PC-9 (cell line): ENCODE results near the gene COL15A1. TPM values are rescaled to one million over a fixed set of nuclear protein-coding genes. Genes with fewer than 3 reads are reported as not detected.
A peak's percentile ranks its signal among the peaks of the same experiment; 100 is the strongest.

Source experiments
- BruUV-seq: library from RNA; stranded (reverse); fragments of 400-500 nt; replicated peaks from 2 replicates; lab custom pipeline; 2021; lab: Mats Ljungman, UMichigan
- CTCF ChIA-PET: fragments of 300-600 bp; sonication (Branson Sonifier 250); formaldehyde crosslinking; loops from one replicate; lab custom pipeline; 2022; ENCODE audit warnings: antibody characterized with exemption; lab: Charles Lee
- POLR2A ChIA-PET: fragments of 300-600 bp; sonication (Branson Sonifier 250); formaldehyde crosslinking; loops from one replicate; lab custom pipeline; 2022; ENCODE audit warnings: antibody characterized with exemption; ENCODE audit not compliant: unreplicated experiment; lab: Charles Lee
- DNase-seq, 2 experiments: peaks; one replicate each; pipeline versions ENCODE4 v3.0.0 to v3.0.0-alpha.2; 2015 to 2022; ENCODE audit warnings: mixed read lengths in 1 of 2
- H2AFZ ChIP-seq: fragments of 200-600 bp; sonication (generic); 2 replicates; pipeline ENCODE4 v1.8.1; 2017; ENCODE audit warnings: antibody characterized with exemption
- H3F3A ChIP-seq: fragments of 200-600 bp; sonication (generic); 2 replicates; pipeline ENCODE4 v1.8.1; 2017; ENCODE audit warnings: antibody characterized with exemption, mild to moderate bottlenecking, low read depth; ENCODE audit not compliant: insufficient read depth
- H3K27ac ChIP-seq: fragments of 200-600 bp; sonication (generic); 2 replicates; pipeline ENCODE4 v1.6.1; 2016; ENCODE audit warnings: mixed run types
- H3K27me3 ChIP-seq: fragments of 200-600 bp; sonication (generic); 2 replicates; pipeline ENCODE4 v1.6.1; 2016; ENCODE audit warnings: low read depth, mixed run types; ENCODE audit not compliant: insufficient read depth
- H3K36me3 ChIP-seq: fragments of 200-600 bp; sonication (generic); 2 replicates; pipeline ENCODE4 v1.6.1; 2016; ENCODE audit warnings: low read depth, mixed run types
- H3K4me1 ChIP-seq: fragments of 200-600 bp; sonication (generic); replicated peaks from 2 replicates; pipeline ENCODE4 v1.6.1; 2016; ENCODE audit warnings: mixed run types; ENCODE audit not compliant: insufficient read depth
- H3K4me2 ChIP-seq: fragments of 200-600 bp; sonication (generic); 2 replicates; pipeline ENCODE4 v1.6.1; 2017; ENCODE audit warnings: mixed run types
- H3K4me3 ChIP-seq: fragments of 200-600 bp; sonication (generic); 2 replicates; pipeline ENCODE4 v1.6.1; 2016; ENCODE audit warnings: mixed run types
- H3K79me2 ChIP-seq: fragments of 200-600 bp; sonication (generic); 2 replicates; pipeline ENCODE4 v1.6.1; 2017; ENCODE audit warnings: low read depth, mixed run types
- H3K9me2 ChIP-seq: fragments of 200-600 bp; sonication (generic); 2 replicates; pipeline ENCODE4 v1.8.1; 2017; ENCODE audit warnings: mild to moderate bottlenecking; ENCODE audit not compliant: insufficient read depth
- H3K9me3 ChIP-seq: fragments of 200-600 bp; sonication (generic); 2 replicates; pipeline ENCODE4 v1.8.1; 2016; ENCODE audit warnings: low read depth; ENCODE audit not compliant: insufficient read depth
- H4K20me1 ChIP-seq: fragments of 200-600 bp; sonication (generic); 2 replicates; pipeline ENCODE4 v1.8.1; 2017; ENCODE audit not compliant: insufficient read depth
- EZH2 ChIP-seq: fragments of 200-600 bp; sonication (generic); IDR thresholded peaks from 2 replicates; pipeline ENCODE4 v1.8.0; 2017; ENCODE audit warnings: antibody characterized with exemption, low read depth
- intact Hi-C: fragments of 100-400 bp; cut with micrococcal nuclease; formaldehyde crosslinking; loops from one replicate; pipeline ENCODE4 v1.10.0; 2022; ENCODE audit not compliant: unreplicated experiment
- total RNA-seq: library from RNA; stranded (reverse); gene quantifications from 2 replicates; pipeline ENCODE4 v1.2.3, GENCODE V29; 2021
- TF ChIP-seq, protein P1 (sequence below): fragments of 200-600 bp; sonication (generic); conservative IDR thresholded peaks from 2 replicates; pipeline ENCODE4 v1.6.1; 2017; ENCODE audit warnings: mixed run types, antibody characterized with exemption, mild to moderate bottlenecking, moderate library complexity

COL15A1 gene
- total RNA-seq, 1 experiment from 2014 or later, result not detected

DNA sequence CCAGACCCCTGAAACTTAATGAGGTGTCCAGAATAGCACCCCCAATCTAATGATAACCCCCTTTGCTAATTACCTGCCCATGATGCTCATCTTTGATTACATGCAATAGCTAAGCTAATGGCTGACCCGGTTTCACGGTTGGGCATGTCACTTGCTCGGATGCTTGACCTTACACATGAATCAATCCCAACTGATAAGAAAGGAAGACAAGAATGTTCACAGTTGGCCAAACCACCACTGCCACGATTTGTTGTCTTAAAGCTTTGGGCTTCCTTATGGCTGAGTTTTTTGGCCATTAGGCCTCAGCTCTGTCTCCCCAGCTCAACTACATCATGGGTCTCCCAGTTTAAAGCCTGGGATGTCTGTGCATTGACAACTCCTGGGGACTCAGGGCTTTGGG is 108.1 kb downstream of the COL15A1 start:
- Histone ChIP-seq H3K9me3 (no peaks in the 10 kb centered on the region; the same call in 1 of the 2 replicates), H3K36me3 (no peaks in the 10 kb centered on the region), H3K4me1 (peaks cover 91% of the 10 kb centered on the region), H2AFZ (no peak overlapping the region), H3K4me2 (peak overlapping the region; percentile 37; the same call in 1 of the 2 replicates), H3K27ac (peak overlapping the region; percentile 86), H4K20me1 (no peaks in the 10 kb centered on the region), H3K4me3 (no peak overlapping the region), H3F3A (peaks cover 54% of the 10 kb centered on the region), H3K9me2 (no peaks in the 10 kb centered on the region), H3K79me2 (no peaks in the 10 kb centered on the region), H3K27me3 (no peaks in the 10 kb centered on the region)
- ChIA-PET CTCF (no interaction called here), POLR2A (interaction anchor here (0.6 kb wide), 1 partner anchor 314 kb away, joined by 6 read pairs; no protein-coding TSS in a partner anchor)
- no peak for TF ChIP-seq EZH2
- TF ChIP-seq, protein P1, sequence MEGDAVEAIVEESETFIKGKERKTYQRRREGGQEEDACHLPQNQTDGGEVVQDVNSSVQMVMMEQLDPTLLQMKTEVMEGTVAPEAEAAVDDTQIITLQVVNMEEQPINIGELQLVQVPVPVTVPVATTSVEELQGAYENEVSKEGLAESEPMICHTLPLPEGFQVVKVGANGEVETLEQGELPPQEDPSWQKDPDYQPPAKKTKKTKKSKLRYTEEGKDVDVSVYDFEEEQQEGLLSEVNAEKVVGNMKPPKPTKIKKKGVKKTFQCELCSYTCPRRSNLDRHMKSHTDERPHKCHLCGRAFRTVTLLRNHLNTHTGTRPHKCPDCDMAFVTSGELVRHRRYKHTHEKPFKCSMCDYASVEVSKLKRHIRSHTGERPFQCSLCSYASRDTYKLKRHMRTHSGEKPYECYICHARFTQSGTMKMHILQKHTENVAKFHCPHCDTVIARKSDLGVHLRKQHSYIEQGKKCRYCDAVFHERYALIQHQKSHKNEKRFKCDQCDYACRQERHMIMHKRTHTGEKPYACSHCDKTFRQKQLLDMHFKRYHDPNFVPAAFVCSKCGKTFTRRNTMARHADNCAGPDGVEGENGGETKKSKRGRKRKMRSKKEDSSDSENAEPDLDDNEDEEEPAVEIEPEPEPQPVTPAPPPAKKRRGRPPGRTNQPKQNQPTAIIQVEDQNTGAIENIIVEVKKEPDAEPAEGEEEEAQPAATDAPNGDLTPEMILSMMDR, result no peak
- intact Hi-C loops, result loop anchor here (10.0 kb wide), 1 partner anchor 47 kb away; no protein-coding TSS in a partner anchor
- no TSS peak for BruUV-seq
- DNase-seq, result no peak

DNA sequence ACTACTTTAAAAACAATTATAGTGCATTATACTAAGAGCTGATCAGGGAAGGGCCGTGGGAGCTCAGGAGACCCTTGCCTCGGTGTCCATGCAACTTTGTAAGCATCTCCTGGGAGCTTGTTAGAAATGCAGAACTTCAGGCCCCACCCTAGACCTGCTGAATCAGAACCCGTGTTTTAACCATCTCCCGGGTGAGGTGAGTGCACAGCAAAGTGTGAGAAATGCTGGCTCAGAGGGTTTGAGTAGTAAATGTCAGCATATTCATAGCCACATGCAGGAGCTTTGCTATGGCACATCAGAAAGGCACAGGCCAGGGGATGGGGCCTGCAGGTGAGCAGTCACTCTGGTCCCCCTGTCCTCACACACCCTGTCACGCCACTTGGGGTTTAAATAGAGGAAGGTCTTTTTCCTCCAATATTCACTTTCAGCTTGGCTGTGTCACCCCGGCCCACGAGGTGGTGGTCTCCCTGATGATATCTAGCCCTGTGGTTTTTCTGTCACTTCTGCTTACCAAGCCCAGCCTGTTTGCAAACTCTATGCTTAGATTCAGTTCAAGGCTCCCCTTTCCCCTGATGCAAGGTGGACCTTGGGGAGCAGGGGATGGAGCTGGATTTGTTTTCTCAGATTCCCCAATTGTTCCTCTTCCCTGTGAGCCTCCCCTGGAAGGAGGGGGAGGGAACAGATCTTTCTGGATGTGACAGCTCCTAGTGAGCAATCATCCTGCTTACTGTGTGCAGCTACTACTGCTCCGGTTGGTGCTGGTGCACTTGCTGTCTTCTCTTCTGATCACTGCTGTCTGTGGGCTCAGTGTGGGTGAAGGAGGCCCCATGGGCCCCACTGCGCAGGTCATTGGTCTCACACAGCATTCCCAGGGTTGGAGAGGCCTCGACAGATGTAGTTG is 109.4 kb downstream of the COL15A1 start:
- POLR2A ChIA-PET, result no interaction called here
- Histone ChIP-seq H3K27ac (no peak overlapping the region), H3K4me1 (peaks cover 98% of the 10 kb centered on the region), H3K4me3 (no peak overlapping the region), H3K4me2 (no peak overlapping the region), H3K27me3 (no peaks in the 10 kb centered on the region), H2AFZ (no peak overlapping the region), H3F3A (peaks cover 55% of the 10 kb centered on the region), H3K36me3 (no peaks in the 10 kb centered on the region), H3K9me2 (no peaks in the 10 kb centered on the region), H3K79me2 (no peaks in the 10 kb centered on the region), H3K9me3 (no peaks in the 10 kb centered on the region; the same call in 1 of the 2 replicates), H4K20me1 (no peaks in the 10 kb centered on the region)
- CTCF ChIA-PET, result no interaction called here
- no peak for TF ChIP-seq EZH2
- TF ChIP-seq, protein P1, result no peak
- no TSS peak for BruUV-seq
- intact Hi-C loops, result loop anchor here (10.0 kb wide), 1 partner anchor 48 kb away; no protein-coding TSS in a partner anchor
- no peak for DNase-seq

DNA sequence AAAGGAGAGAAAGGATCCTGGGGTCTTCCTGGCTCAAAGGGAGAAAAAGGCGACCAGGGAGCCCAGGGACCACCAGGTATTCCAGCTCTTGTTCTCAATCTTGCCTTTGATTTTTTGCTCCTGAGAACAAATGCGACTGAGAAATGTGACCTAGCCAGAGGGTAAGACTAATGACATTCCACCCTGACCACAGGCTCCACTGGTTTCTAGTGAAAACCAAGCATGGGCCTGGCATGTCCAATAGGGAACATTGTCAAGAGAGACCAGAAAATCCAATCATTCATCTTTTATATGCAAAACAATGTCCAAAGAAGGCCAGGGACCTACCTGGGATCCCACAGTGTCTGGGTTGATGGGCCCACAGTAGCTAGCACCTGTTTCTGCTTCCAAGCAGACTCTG is 110.9 kb downstream of the COL15A1 start:
- intact Hi-C loops, result loop anchor here (10.0 kb wide), 1 partner anchor 50 kb away; no protein-coding TSS in a partner anchor
- Histone ChIP-seq H4K20me1 (no peaks in the 10 kb centered on the region), H3K27ac (peak overlapping the region; percentile 92), H2AFZ (no peak overlapping the region), H3K4me1 (peaks cover 92% of the 10 kb centered on the region), H3K79me2 (no peaks in the 10 kb centered on the region), H3K4me2 (peak overlapping the region; percentile 56), H3K36me3 (no peaks in the 10 kb centered on the region), H3F3A (peaks cover 46% of the 10 kb centered on the region), H3K4me3 (no peak overlapping the region), H3K27me3 (no peaks in the 10 kb centered on the region), H3K9me3 (no peaks in the 10 kb centered on the region; the same call in 1 of the 2 replicates), H3K9me2 (no peaks in the 10 kb centered on the region)
- BruUV-seq, result no TSS peak
- TF ChIP-seq, protein P1, result no peak
- no peak for TF ChIP-seq EZH2
- ChIA-PET POLR2A (interaction anchor here (0.5 to 0.6 kb wide), 2 partner anchors 35 to 1241 kb away, joined by 5 to 7 read pairs; no protein-coding TSS in a partner anchor), CTCF (no interaction called here)
- DNase-seq, result peak; percentile 45 to 84
